KOPT-K1 (cell line): ENCODE measurements around the gene HERC3.

Experiments used
- H3K27ac ChIP-seq: fragments of 200-600 bp; sonication (generic); 2 replicates; pipeline ENCODE4 v1.5.1; 2016; ENCODE audit warnings: antibody characterized with exemption, mild to moderate bottlenecking, low read depth, low read length; ENCODE audit not compliant: poor library complexity, severe bottlenecking
- H3K36me3 ChIP-seq: fragments of 200-600 bp; sonication (generic); 2 replicates; pipeline ENCODE4 v1.5.1; 2017; ENCODE audit warnings: antibody characterized with exemption, mild to moderate bottlenecking, low read length, moderate library complexity; ENCODE audit not compliant: insufficient read depth
- H3K9me3 ChIP-seq: fragments of 200-600 bp; sonication (generic); 2 replicates; pipeline ENCODE4 v1.5.1; 2017; ENCODE audit warnings: antibody characterized with exemption, low read length, mild to moderate bottlenecking; ENCODE audit not compliant: insufficient read depth, poor library complexity, severe bottlenecking

The HERC3 gene

GRCh38 chr4:88751258-88752075, 159.2 kb downstream of the HERC3 start:
- Histone ChIP-seq H3K27ac (no peak overlapping the region), H3K9me3 (no peaks in the 10 kb centered on the region), H3K36me3 (no peaks in the 10 kb centered on the region)

GRCh38 chr4:88752076-88752463, 159.8 kb downstream of the HERC3 start:
- H3K27ac ChIP-seq: no peak overlapping the region
- no peaks in the 10 kb centered on the region for H3K9me3 ChIP-seq
- no peaks in the 10 kb centered on the region for H3K36me3 ChIP-seq

- Histone ChIP-seq H3K27ac (no peak overlapping the region), H3K9me3 (no peaks in the 10 kb centered on the region), H3K36me3 (no peaks in the 10 kb centered on the region)
Observed at GRCh38 chr4:88752754-88753153, 160.5 kb downstream of the HERC3 start.

GRCh38 chr4:88753658-88754571, 161.6 kb downstream of the HERC3 start:
- H3K9me3 ChIP-seq: no peaks in the 10 kb centered on the region
- no peaks in the 10 kb centered on the region for H3K36me3 ChIP-seq
- H3K27ac ChIP-seq: no peak overlapping the region

- no peak overlapping the region for H3K27ac ChIP-seq
- no peaks in the 10 kb centered on the region for H3K9me3 ChIP-seq
- no peaks in the 10 kb centered on the region for H3K36me3 ChIP-seq
Observed at GRCh38 chr4:88754796-88755195, 162.5 kb downstream of the HERC3 start.

- no peak overlapping the region for H3K27ac ChIP-seq
- no peaks in the 10 kb centered on the region for H3K36me3 ChIP-seq
- H3K9me3 ChIP-seq: no peaks in the 10 kb centered on the region
Observed at GRCh38 chr4:88755454-88755853, 163.2 kb downstream of the HERC3 start.

GRCh38 chr4:88756149-88756548, 163.9 kb downstream of the HERC3 start:
- Histone ChIP-seq H3K27ac (no peak overlapping the region), H3K36me3 (no peaks in the 10 kb centered on the region), H3K9me3 (no peaks in the 10 kb centered on the region)

- no peaks in the 10 kb centered on the region for H3K9me3 ChIP-seq
- H3K27ac ChIP-seq: no peak overlapping the region
- H3K36me3 ChIP-seq: no peaks in the 10 kb centered on the region
Observed at GRCh38 chr4:88757067-88757466, 164.8 kb downstream of the HERC3 start.

GRCh38 chr4:88757776-88758175, 165.5 kb downstream of the HERC3 start:
- Histone ChIP-seq H3K36me3 (no peaks in the 10 kb centered on the region), H3K9me3 (no peaks in the 10 kb centered on the region), H3K27ac (no peak overlapping the region)
